ENCODE results near the gene RYR2.

The RYR2 gene

DNA sequence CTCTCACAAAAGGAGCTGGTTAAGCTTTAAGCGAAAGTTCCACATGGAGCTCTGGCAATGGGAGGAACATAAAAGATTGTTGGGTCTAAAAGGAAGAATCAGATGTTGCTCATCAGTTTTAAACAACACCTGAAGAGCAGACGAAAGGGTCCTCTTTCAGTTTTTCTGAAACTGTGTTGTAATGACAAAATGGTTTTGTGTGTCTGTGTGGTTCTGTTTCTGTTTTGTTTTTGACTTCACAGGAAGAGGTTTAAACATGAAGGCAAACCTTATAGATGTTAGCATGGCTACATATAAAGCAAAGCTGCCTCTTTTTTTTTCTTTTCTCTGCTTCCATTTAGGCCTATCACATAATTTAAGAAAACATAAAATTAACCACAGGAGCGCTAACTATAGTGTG, 712.6 kb downstream of the RYR2 start:
- no peak for DNase-seq

DNA sequence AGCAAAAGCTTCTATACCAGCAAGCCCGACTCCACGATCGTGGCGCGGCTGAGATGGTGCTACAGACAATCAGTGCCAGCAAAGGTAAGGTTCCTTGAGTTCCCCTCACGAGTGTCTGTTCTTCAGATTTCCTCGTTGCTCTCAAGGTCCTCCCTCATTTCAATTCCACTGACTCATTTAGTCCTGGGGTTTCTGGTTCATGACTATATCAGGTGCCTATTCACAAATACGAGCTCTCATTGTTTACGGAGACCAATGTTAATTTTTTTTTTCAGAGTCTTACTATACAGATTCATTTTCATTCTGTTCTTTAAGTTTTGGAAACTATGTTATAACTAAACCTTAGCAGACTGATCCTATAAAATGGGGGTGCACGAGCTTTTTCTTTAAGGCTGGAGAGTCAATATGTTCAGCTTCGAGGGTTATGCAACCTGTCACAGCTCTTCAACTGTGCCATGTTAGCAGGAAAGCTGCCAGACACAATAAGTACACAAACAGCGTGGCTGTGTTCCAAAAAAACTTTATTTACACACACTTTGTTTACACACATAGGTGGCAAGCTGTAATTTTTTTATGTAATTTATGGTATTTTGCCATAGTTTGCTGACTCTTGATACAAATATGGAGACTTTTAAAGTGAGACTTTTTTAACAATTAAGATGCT, 714.5 kb downstream of the RYR2 start:
- DNase-seq = no peak

DNA sequence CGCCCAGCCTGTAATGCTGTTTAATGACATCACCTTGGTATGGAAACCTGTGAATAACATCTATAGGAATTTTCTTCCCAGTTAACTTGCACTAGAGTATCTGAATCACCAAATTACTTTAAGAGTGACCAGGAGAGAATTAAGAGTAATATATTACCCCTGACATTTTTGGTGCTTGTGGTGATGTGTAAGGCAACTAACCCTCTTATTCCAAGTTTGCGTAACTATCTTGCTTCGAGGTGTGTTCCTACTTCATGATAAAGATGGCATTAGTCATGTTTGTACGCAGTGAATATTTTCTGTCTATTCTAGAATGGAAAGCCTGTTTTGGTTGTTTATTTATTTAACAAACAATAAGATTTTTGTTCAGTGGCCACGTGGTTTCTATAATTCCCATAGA, 717.4 kb downstream of the RYR2 start:
- no peak for DNase-seq

DNA sequence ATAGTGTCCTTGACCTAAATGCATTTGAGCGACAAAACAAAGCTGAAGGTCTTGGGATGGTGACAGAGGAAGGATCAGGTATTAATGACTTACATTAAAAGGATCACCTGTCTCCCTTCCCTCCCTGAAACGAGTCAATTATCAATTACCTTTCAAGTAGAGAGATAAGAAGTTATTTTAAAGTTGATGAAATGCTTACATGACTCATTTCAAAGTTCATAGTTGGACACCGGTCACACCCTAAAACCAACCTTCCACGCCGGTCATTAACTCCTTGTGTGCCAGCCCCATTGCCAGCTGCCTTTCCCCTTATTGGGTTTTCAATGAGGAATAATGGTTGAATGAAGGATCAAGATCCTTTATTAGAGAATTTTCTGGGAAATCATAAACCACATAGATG, 719.0 kb downstream of the RYR2 start:
- DNase-seq = no peak

DNA sequence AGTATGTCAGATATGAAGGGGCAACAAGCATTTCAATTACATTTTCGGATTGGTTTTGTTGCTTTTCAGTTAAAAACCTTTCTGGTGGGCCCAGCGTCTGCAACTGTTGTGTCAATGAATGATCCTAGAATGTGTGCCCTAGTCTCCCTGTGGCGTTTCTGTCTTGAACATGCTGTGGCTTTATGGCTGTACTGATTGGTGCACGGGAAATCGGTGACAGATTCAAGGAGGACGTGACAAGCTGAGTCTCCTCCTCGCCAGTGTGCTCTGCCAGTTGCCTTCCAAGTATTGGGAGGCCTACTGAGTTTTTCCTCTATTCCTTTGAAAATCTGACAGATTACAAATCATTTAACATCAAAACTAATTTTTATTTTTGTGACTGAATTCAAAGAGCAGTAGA, 721.2 kb downstream of the RYR2 start:
- no peak for DNase-seq

DNA sequence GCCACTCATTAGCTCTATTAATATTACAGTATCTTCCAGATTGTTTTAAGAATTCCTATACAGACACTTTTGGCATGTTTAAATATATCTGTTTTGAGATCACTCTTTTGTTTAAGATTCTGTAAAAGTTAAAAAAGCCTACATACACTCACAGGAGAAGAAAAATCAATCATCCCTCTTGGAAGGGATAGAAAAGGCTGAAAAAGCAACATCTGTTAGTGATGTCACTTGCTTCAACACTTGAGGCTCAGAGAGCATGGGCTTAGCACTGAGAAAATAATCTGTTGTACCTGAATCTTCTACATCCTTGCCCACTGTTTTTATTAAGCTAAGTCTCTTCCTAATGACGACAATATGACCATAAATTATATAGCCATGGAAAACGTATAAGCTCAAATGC, 721.8 kb downstream of the RYR2 start:
- DNase-seq = no peak

DNA sequence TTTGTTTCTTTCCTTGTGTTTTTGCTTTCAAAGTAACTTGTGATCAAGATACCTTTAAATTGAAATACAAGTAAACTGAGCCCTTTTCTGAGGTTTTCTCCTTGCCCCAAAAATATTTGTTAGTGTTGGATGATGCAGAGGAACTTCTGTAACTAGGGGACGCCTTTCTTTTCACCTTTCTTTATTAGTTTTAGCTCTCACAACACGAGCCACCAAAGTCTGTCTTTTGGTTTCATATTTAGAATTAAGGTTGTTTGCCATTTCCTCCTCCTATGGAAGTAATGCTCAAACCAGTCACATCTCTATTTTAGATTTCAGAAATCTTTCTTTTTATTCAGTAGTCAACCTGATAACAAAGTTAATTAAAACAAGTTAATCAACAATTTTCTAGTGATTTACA, 727.9 kb downstream of the RYR2 start:
- DNase-seq = no peak

DNA sequence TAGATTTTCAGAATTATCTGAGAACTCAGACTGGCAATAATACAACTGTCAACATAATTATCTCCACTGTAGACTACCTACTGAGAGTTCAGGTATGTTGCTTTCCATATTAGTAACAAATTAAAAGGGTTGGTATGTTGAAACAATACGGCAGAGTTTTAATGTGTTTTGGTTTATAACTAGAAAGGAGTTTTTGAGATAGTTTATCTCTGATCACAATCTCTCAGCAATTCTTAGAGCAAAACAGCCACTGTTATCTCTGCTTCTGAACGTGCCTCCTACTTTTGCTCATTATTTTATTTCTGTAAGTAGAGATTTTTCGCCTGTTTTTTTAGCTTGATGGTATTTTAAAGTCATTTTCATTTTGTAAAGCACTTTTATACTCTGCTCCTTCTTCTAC, 730.0 kb downstream of the RYR2 start:
- DNase-seq = no peak

DNA sequence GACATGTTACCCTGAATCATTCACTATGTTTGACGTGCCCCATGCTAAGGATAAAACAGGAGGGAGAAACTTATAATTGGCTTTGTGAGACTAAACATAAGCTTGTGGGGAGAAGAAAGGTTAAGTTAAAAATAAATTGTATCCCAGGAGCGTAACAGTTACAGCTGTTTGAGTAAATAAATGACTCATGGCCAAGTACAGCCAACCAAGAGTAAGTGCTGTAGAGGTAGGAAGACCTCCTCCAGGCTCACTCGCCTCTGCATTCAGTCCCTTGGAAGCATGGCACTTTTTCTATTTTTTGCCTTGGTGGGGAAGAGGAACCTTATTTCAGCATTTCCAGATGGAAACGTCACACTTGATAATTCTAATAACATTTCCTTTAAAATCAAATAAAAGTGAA, 732.3 kb downstream of the RYR2 start:
- DNase-seq = no peak

DNA sequence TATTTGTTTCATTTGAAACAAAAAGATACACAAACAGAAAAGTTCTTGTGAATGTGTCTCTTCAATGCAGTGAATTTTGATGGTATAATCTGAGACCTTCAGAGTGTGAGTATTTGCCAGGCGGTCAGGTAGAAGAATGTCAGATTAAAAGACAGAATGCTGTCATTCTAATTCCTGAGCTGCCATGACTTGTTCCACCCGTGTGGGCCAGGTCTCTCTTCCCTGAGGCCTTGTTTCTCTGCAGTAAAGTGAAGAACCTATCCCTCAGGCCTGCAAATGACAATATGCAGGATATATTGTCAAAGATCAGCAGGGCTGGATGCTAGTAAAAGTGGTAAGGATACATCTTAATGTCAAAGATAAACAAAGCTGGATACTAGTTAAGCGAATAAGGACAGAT, 737.4 kb downstream of the RYR2 start:
- no peak for DNase-seq

DNA sequence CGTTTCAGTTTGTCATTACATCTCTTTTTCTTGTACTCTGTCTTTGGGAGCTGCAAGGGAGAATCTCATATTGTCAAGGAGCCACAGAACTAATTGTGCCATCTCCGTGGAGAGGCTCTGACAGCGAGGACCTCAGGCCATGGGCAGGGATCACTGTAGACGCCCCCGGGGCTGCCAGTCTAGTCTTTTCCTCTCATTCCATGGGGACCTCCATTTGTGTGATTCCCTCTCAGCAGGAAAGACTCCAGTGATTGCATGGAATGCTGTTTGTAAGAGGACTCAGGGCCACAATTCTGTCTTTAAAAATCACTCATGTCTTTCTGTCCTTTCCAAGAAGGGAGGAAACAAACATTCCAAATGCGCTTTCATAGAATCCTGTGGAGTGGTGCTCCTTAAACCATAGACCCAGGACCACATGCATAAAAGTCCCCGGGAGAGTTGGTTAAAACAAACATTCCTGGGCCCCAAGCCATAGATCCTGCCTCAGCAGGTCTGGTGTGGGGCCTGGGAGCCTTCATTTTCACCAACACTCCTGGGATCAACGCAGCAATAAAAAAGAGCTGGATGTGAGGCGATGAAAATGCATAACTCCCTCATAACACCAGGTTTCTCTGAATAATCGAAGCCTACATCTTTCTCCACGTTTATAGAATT, 744.2 kb downstream of the RYR2 start:
- no peak for DNase-seq

DNA sequence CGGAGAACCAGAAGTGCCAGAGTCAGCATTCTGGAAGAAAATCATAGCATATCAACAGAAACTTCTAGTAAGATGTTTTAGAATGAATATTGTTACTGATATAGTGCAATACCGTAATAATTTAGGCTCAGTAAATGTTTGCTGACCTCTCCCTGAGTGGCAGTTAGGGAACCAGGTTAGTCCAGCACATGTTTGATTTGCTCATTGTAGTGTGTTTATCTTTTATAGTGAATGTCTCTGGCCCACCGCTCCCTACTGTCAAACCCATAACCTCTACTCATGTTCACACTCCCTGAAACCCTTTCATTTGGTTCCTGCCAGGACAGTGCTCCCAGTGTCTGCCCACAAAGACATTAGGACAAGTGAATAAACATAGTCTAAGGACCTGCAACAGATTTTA, 746.1 kb downstream of the RYR2 start:
- no peak for DNase-seq

DNA sequence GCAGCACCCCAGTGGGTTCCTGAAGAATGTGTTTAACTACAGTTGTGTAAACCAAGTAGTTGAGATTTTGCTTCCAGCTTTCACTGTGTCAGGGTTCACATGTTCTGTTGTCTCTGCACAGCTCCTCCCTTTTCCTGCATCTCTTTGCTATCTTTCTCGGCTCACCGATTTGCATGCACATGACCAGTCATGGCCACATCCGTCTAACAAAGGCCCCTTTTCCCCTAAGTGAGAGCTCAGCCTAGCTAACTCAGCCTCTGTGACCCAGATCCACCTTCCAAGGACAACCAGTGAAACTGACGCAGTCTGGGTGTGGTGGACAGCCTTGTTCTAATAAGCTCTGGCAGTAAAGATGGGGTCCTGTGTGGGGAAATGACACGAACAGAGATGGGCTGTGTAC, 747.6 kb downstream of the RYR2 start:
- no peak for DNase-seq

DNA sequence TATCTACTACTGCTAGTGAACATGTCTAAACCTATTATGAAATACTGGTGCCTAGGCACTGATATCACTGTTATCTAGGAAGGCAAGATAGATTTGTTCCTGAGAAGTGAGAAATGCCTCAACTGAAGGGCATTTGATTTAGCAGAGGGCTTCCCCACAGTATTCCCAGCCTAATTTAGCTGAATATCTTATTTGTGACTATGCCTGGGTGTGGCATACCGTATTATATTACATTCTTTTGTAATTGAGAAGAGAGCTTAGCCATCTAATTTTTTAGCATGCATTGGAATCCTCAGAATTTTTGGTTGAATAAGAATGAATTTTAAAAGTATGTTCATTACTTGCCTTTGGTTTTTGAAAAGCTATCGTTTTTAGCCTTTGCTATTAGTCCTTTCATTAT, 749.6 kb downstream of the RYR2 start:
- DNase-seq = no peak

DNA sequence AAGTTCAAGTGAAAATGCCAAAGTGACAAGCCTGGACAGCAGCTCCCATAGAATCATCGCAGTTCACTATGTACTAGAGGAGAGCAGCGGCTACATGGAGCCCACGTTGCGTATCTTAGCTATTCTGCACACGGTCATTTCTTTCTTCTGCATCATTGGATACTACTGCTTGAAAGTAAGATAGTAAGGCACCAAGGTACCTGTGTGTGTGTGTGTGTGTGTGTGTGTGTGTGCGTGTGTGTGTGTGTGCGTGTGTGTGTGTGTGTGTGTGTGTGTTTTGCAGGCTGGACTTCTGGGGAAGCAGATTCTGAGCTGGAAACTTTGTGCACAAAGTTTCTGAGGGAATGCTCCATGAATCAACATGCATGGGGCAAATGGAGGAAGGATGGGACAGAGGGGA, 750.2 kb downstream of the RYR2 start:
- no peak for DNase-seq

DNA sequence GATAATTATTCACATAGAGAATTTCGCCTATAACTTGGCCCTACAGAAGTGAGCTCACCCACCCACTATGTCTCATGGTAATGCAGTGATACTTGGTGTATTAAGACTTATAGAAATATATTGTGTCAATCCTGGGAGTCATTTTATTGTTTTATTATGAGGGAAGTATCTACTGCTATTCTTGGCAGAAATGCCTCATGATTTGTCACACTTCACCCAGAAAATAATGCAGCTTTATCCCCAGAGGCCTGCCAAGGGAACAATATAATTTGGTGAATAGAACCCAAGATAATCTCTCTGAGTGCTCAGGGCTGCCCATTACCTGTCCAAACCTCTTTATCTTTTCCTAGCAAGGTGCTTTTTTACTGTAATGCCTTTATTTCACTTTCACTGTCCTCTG, 750.7 kb downstream of the RYR2 start:
- DNase-seq = no peak

DNA sequence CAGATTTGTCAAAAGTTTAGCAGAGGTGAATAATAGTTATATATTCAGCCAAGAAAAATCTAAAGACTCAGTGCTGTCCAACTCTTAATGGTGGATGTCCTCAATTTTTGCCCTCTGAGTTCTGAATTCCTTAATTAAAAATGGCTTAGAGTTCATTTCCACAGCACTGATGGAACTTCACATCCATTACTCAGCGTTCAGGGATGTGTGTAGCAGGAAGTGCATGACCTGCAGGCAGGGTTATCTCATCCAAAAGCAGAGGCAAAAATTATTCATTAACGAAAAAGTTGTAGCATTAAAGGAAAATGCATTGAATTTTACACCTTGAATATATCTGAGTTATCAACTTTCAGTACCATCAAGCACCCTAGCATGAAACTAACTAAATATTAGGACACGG, 752.1 kb downstream of the RYR2 start:
- no peak for DNase-seq

DNA sequence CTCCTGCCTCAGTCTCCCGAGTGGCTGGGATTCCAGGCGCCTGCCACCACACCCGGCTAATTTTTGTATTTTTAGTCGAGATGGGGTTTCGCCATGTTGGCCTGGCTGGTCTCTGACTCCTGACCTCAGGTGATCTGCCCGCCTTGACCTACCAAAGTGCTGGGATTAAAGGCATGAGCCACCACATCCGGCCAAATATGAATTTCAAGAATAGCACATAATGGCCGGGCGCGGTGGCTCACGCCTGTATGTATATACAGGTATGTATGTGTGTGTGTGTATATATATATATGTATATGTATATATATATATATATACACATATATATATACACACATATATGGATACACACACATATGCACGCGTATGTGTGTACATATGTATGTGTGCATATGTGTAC, 753.6 kb downstream of the RYR2 start:
- no peak for DNase-seq

DNA sequence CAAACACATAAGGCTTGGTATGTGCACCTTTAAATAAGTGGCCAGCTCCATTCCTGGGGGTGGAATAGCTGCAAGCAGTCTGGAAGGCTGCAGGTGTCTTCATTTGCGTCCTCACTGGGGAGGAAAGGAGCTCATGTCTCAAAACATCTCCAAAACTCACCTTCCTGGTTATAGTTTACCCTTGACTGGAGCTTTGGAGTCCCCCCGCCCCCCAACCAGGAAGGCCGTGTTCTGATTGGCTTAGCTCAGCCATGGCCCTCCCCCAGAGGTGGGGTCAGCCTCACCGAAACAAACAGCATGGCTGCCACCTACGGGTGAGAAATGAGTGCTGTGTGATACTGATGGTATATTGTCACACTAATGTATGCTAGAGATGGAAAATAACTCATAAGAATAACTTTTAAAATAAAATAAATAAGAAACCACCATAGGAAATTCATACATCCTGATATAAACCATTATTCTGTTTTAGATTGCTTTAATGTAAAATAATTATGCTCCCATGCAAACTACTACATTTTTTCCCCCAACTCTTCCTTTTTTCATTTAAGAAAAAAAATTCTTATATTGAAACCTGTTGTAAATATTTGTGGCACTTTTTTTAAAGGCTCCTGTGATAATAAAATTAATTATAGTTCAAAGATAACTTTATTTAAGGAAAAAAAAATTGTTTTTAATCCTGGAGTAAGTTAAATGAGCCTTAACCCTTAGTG, 757.9 kb downstream of the RYR2 start:
- peak; percentile 37 for DNase-seq

DNA sequence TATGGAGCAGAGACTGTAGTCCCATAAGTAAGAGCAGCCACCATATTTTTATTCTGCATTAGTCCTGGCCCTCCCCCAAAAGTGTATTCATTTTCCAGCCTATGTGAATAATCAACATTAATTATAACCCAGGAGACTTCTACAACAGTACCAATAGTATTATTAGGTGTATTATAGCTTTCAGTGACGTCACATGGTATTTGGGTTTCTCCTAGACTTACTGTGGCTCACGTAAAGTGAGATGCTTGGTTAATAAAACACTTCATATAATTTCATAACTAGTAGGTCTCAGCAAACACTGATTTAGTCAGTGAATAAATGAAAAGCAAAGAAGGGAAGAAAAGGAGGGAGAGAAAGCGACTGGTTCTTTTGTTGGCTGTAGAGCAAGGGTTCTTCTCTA, 762.5 kb downstream of the RYR2 start:
- DNase-seq = no peak

DNA sequence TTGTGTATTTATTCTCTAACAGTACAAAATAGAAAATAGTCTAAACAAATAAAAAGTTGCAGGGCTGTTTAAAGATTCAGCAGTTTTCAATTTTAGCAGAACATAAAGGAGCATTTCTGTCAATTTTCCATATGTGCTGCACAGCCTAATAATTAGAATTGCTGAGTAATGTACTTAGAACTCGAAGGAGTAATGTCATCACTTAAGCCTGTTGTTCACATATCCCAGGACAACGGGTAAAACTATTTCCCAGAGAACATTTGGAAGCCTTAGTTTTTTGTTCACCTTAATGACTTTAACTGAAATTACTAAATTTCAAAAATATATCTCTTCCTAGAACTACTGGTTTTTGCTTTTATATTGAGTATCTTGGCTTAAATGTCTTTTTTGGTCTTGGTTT, 767.1 kb downstream of the RYR2 start:
- no peak for DNase-seq

DNA sequence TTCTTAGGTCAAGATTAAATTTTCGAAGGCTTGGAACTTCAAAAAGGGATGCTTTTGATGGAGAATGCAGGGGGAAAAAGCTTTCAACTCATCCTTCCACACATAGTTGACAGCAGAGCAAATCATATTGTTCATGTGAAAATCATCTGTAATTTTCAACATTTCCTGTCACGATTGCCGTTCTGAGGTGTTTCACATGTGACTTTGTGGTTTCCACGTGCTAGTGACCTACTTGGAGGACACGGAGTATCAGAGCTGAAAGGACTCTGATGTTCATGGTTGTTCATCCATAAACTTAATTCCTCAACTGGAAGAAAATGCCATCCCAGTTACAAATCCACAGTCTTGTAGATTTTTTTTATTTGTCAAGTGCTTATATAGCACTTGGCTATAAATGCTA, 769.6 kb downstream of the RYR2 start:
- no peak for DNase-seq

DNA sequence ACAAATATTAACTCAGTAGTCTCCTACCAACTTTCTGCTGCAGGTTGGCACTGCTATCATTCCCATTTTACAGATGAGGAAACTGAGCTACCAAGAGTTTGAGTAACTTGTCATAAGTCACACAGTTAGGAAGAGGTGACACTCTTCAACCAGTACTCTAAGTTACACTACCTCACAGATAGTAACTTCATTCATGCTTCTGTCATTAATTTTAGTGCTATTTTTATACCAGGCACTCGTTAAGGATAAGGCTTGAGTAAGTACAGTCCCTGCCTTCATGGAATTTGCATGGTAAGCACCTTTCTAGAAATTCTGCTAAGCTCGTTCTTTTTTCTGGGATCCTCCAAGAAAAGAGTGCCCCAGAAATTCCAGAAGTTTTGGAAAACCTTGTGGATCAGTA, 770.1 kb downstream of the RYR2 start:
- DNase-seq = no peak

DNA sequence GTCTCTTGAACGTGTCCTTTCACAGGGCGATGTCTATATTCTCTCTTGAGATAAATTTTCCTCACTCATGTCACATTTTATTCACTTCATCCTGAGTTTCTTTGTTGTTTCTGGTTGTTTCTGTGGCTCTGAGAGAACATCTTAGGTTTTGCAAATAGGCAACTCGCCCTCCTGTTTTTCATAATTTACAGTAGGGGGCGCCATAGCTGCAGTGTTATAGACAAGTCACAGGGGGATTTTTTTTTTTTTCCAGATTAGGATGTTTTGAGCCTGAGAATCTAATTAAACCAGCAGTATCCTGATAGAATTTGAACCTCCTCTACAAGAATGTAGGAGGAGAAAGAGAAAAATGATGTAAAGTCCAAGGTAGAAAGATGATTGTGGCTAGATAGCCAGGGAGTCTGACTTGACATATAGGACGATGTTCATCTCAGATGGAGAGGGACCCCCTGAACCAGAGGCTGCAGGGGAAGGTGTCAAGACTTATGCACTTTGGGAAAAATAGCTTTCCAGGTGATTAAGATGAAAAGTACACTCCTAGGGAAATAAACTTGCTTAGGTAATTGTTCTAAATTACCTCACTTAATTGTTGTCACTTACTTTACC, 772.4 kb downstream of the RYR2 start:
- DNase-seq = no peak

Measured in T1000 (cell line).